Measurements from ENCODE around the gene NLGN1. TPM values are rescaled to one million over a fixed set of nuclear protein-coding genes. Genes with fewer than 3 reads are reported as not detected.

NLGN1 gene
- total and polyA plus RNA-seq, 11 donors, result 1.8 to 27.6 (median 15.5) TPM

DNA sequence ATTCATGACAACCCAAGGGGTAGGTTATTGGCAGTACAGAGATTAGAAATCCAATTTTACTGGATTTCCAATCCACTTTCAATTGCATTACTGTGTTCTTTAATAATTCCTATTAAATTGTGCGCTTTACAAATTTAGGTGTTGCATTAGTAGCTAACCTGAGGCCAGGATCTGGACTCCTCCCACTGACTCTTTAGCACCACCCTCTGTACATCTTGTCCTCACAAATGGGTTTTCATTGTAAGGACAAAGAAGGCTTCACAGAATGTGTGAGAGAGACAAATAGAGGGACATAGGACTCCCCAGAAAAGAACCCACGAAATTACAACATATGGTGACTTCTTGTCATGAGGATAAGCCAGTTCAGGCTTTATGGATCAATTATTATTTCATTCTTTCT is 818.5 kb downstream of the NLGN1 start:
- no peaks in the 10 kb centered on the region for H3K27me3 ChIP-seq
- ATAC-seq, result no peak
- TF ChIP-seq, protein P1, sequence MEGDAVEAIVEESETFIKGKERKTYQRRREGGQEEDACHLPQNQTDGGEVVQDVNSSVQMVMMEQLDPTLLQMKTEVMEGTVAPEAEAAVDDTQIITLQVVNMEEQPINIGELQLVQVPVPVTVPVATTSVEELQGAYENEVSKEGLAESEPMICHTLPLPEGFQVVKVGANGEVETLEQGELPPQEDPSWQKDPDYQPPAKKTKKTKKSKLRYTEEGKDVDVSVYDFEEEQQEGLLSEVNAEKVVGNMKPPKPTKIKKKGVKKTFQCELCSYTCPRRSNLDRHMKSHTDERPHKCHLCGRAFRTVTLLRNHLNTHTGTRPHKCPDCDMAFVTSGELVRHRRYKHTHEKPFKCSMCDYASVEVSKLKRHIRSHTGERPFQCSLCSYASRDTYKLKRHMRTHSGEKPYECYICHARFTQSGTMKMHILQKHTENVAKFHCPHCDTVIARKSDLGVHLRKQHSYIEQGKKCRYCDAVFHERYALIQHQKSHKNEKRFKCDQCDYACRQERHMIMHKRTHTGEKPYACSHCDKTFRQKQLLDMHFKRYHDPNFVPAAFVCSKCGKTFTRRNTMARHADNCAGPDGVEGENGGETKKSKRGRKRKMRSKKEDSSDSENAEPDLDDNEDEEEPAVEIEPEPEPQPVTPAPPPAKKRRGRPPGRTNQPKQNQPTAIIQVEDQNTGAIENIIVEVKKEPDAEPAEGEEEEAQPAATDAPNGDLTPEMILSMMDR (IDR thresholded peaks at IDR 0.05), result no peak
- TF ChIP-seq POLR2A (IDR thresholded peaks at IDR 0.05), result no peak
- intact Hi-C loops (cut with DNase I), result no loop called here
- no peaks in the 10 kb centered on the region for H3K36me3 ChIP-seq
- no peak overlapping the region for H3K27ac ChIP-seq
- no peak for DNase-seq
- 77 to 90% (median 87%) methylated on average over 2 of the region's 2 CpGs for WGBS, 4 donors
- H3K4me3 ChIP-seq, result no peak overlapping the region
- no peaks in the 10 kb centered on the region for H3K4me1 ChIP-seq
- no peaks in the 10 kb centered on the region for H3K9me3 ChIP-seq

DNA sequence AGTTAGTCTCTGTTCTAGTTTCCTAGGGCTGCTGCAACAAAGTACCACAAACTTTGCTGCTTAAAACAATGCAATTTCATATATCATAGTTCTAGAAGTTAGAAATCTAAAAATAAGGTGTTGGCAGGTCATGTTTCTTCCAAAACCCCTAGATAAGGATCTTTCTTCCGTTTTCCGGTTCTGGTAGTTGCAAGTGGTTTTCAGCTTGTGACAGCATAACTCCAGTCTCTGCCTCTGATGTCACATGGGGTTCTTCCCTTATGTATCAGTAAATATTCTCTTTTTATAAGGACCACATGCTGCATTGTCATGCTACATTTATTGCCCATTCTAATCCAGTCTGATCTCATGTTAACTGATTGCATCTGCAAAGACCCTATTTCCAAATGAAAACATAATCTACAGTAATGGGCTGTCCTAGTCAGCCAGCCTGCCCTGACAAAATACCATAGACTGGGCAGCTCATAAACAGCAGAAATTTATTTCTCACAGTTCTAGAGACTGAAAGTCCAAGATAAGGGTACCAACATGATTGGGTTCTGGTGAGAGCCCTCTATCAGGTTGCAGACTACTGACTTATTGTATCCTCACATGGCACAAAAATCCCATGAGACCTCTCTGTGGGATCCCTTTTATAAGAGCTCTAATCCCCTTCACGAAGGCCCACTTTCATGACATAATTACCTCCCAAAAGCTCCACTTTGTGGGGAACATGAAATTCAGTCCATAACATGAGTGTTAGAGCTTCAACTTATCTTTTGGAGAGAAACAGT is 819.6 kb downstream of the NLGN1 start:
- TF ChIP-seq, protein P1 (IDR thresholded peaks at IDR 0.05), result no peak
- TF ChIP-seq POLR2A (IDR thresholded peaks at IDR 0.05), result no peak
- Histone ChIP-seq H3K4me1 (no peaks in the 10 kb centered on the region), H3K27ac (no peak overlapping the region), H3K4me3 (no peak overlapping the region), H3K27me3 (no peaks in the 10 kb centered on the region), H3K36me3 (no peaks in the 10 kb centered on the region), H3K9me3 (no peaks in the 10 kb centered on the region)
- ATAC-seq, result no peak
- DNase-seq, result no peak
- 70 to 82% (median 76%) methylated on average over 3 of the region's 3 CpGs for WGBS, 4 donors
- intact Hi-C loops (cut with DNase I), result no loop called here

DNA sequence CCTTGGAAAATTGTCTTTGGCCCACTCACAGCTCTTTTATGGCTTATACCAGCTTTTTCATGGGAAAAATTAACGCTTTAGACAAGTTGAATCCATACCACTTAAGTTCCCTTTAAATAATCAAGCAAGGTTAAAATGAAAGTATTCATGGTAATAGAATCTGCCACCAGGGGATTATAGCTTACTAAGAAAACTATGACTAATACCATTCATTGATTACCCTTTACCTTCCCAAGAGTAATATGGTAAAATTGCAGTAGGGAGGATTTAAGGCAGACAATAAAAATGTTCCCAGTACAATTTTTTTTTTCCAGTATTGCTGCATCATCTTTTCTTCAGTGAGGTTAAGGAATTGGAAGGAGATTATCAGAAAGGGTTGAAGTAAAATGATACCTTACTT is 820.5 kb downstream of the NLGN1 start:
- Histone ChIP-seq H3K27me3 (no peaks in the 10 kb centered on the region), H3K4me3 (no peak overlapping the region), H3K27ac (no peak overlapping the region), H3K36me3 (no peaks in the 10 kb centered on the region), H3K9me3 (no peaks in the 10 kb centered on the region), H3K4me1 (peaks cover 0 to 4% (median 0%) of the 10 kb centered on the region in 12 donors)
- no peak for ATAC-seq
- intact Hi-C loops (cut with DNase I), result no loop called here
- DNase-seq, result no peak
- TF ChIP-seq, protein P1 (IDR thresholded peaks at IDR 0.05), result no peak
- no peak for TF ChIP-seq POLR2A (IDR thresholded peaks at IDR 0.05)
- WGBS, 4 donors, result 92 to 98% (median 96%) methylated on average over 1 of the region's 1 CpG

DNA sequence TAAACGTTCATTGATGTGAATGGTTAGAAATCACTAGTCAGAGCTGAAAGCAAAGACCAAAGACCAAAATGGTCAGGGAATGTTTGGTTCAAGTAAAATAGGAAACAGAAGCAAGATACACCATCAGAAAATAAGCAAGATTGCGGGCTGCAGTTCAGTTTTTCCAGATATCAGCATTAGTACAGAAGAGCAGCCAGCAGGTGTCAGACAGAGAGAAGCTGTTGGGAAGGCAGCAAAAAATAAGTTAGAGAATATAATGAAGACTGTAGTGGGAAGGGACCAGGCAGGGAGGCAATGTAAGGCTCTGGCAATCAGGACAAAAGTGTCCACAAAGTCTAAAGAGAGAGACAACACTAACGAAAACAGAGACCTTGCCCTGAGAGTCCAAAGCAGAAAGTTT is 822.2 kb downstream of the NLGN1 start:
- DNase-seq, result no peak
- Histone ChIP-seq H3K36me3 (no peaks in the 10 kb centered on the region), H3K4me3 (no peak overlapping the region), H3K9me3 (no peaks in the 10 kb centered on the region), H3K27me3 (no peaks in the 10 kb centered on the region), H3K27ac (no peak overlapping the region), H3K4me1 (peaks cover 0 to 9% (median 0%) of the 10 kb centered on the region in 12 donors)
- intact Hi-C loops (cut with DNase I), result no loop called here
- WGBS, 4 donors, result 53 to 64% (median 55%) methylated on average over 3 of the region's 3 CpGs
- TF ChIP-seq, protein P1 (IDR thresholded peaks at IDR 0.05), result no peak
- TF ChIP-seq POLR2A (IDR thresholded peaks at IDR 0.05), result no peak
- no peak for ATAC-seq

All from heart left ventricle (tissue), 16 donors.